HG03432 (cell line): ENCODE data around the gene RRM2.

Source experiments
- ATAC-seq: cut with Tn5 transposase; IDR thresholded peaks from one replicate; pipeline ENCODE4 v1.9.1; 2021; ENCODE audit warnings: mild to moderate bottlenecking, moderate library complexity; ENCODE audit not compliant: unreplicated experiment

RRM2 gene

DNA sequence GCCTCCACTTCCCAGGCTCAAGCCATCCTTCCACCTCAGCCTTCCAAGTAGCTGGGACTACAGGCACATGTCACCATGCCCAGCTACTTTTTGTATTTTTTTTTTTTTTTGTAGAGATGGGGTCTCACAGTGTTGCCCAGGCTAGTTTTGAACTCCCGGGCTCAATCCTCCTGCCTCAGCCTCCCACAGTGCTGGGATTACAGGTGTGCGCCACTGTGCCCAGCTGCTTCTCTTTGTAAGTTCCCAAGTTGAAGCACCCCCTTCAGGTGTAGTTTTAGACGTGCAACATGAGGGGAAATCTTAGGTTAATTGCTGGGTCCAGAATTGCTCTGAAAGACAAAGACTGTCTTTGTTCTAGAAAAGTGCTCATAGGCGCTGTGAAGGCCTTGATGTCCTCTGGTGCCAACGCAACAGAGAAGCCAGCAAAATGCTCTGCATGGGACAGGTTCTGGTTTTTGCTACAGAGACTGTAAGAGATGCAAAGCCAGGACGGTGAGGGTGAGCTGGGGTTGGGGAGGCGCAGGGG, 46.6 kb downstream of the RRM2 start:
- ATAC-seq, result no peak

DNA sequence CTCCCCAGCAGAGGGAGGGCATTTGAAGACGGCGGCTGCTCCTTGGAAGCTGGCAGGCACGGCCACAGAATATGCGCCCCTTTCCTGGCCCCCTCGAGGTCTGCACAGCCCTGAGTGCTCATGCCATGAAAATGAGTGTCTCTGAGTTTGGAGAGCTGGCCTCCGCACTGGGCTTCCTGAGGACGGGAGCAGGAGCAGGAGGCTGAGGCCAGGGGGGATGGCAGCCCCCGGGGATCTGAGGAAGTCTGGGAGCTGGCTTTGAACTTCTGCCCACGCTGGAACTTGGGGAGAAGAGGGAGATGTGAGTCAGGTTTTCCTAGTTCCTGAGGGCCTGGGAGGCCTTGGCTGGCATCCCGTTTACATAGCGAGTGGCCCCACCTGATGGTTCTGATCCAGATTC, 47.0 kb downstream of the RRM2 start:
- no peak for ATAC-seq

DNA sequence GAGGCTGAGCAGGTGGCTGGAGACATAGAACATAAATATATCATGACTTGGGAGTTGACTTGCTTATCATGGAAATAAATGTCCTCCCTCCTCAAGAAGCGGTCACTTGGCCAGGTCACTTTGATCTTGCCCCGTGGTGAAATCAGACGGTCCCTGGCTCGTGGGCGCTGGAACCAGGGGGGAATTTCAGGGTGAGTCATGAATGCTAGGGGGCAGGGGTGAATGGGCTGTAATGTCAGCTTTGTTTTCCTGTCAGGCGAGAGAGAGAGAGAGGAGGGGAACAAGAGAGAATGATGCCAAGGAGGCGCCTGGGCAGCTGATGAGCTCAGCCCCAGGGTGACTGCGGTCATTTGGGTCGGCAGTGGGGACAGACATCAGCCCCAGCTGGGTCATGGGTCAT, 47.7 kb downstream of the RRM2 start:
- ATAC-seq, result no peak

DNA sequence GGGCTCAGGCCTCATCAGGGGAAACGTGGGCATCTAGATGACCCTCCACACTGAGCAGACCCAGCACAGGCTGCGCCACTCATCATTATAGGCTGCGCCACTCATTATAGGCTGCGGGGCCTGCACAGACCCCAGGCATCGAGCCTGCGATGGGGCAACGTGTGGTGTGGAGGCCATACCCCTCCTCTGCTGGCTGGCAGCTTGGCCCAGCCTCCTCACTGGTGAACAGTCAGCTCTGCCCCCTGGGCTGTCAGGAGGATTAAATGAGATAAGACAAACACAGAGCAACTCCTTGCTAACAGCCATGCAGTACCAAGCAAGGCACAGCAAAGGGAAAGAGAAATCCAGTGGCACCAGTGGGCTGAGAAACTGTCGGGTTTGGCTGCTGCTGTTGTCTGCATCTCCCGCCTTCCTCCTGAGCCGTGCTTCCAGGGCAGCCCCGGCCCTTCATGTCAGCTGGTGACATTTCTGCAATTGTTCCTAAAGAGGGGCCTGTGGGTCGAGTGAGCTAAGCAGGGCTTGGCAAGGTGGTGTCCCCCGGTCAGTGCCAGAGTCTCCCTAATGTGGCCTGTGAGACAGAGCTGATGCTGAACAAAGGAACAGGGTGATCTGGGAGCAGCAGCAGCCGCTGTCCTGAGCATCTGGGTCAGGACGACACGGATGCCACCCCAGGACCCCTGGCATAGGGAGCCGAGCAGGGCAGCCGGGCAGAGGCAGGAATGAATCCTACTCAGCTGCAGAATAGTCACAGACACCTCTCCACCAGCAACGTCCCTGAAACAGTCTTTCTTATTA, 48.7 kb downstream of the RRM2 start:
- ATAC-seq, result no peak

DNA sequence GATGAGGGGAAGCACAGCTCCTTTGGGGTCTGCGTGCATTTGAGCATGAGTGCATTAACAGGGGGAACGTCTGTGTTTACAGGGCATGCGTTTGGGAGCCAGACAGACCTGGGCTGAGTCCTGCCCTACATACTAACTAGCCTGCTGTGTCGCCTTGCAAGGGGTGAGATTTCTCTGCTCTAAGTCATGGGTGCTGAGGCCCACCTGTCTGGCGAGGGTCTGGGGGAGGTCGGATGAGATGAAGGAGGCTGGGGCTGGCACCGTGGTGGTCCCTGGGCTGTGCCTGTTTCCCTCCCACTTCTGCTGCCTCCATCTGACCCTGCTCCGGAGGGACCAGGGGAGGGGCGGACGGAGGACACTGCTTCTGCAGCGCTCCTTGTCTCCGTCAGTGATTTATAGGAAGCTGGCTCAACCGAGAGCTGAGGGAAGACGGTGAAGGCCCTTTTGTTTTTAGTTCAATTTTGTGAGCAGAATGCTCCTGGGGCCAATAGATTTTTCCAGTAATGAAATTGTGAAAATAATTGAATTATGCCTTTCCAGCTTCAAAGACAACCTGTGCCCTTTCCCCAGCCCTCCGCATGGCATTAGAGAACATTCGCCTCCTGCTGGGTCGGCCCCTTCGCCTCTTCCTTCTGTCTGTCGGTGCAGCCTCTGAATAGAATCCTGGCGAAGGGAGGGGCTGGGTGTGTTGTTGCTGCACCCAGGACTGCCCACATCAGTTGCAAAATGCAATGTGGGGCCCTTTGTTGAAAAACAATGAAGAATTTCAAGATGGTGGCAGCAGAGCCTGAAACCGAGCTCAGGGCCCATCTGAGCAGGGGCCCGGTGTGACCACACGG, 49.7 kb downstream of the RRM2 start:
- ATAC-seq, result no peak

DNA sequence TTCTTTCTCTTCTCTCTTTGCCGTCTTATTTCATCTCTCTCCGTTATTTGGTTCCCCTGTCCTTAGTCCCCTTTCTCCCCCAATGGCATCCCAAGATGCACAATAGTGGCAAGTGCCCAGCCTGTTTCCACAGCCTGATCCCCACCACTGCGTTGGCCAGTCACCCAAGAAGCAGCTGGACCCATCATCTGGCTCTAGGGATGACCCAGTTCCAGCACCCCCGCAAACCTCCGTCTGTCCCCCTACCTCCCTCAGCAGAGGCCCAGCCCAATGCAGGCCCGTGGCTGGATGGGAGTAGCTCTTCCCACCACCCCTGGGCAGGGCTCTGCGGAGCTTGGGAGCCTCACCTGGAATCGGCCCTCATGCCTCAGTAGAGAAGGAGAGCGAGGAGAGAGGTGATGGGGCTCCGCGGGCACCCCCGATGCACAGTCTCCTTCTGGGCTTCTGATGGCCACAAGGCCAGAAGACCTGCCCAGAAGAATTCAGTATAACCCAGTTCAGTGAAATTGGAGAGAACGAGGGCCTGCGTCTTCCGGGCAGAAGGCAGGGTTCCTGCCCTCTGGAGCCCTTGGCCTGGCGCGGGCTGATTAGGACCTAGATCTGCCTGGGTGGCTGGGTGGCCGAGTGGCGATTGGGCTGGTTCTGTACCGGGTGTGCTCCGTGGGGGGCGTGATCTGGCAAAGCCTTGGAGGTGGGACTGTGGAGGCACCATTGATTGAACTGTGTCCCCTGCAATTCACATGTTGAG, 50.9 kb downstream of the RRM2 start:
- ATAC-seq, result no peak

DNA sequence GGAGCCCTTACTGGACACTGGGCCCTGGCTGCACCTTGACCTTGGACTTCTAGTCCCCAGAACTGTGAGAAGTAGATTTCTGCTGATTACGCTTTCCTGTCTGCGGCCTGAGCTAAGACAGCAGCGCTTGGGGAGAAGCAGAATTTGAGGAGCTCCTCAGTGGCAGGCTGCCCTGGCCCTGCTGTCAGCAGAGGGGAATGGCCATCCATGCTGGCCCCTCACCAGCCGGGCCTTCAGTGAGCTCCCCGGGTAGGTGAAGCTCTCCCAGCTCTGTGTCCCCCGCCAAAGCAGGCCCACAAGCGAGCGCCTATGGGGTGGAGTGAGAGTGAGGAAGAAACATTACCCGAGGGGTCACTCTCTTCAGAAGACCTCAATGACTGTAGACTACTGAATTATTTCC, 51.6 kb downstream of the RRM2 start:
- ATAC-seq, result no peak

DNA sequence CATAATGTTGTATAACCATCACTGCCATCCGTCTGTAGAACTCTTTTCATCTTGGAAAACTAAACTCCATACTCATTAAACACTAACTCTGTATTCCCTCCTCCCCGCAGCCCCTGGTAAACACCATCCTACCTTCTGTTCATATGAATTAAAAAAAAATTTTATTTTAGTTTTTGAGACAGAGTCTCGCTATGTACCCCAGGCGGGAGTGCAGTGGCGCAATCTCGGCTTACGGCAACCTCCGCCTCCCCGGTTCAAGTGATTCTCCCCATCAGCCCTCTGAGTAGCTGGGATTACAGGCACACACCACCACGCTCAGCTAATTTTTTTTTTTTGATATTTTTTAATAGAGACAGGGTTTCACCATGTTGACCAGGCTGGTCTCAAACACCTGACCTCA, 52.9 kb downstream of the RRM2 start:
- no peak for ATAC-seq

DNA sequence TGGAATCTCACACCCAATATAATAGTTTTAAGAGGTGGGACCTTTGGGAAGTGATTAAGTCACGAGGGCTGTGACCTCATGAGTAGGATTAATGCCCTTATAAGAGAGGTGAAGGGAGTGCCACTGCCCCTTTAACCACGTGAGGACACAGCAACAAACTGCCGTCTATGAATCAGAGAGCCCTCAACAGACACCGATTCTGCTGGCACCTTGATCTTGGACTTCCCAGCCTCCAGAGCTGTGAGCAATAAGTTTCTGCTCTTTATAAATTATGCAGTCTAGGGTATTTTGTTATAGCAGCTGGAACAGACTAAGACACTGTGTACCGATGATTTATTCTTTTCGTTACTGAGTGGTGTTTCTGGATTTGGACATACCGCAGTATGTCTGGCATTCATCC, 56.2 kb downstream of the RRM2 start:
- no peak for ATAC-seq

DNA sequence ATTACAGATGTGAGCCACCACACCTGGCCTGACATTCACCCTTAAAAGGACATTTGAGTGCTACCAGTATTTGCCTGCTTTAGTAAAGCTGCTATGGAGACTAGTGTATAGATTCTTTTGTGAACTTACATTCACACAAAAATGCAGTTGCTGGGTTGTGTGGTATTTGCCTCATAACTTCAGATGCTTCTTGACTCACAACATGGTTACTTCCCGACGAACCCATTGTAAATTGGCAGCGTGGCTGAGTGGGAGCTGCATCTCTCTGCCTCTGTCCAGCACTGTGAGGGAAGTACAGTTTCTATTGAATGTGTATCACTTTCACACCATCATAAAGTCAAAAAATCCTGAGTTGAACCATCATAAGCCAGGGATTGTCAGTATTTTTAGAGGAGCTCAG, 56.9 kb downstream of the RRM2 start:
- ATAC-seq, result no peak

DNA sequence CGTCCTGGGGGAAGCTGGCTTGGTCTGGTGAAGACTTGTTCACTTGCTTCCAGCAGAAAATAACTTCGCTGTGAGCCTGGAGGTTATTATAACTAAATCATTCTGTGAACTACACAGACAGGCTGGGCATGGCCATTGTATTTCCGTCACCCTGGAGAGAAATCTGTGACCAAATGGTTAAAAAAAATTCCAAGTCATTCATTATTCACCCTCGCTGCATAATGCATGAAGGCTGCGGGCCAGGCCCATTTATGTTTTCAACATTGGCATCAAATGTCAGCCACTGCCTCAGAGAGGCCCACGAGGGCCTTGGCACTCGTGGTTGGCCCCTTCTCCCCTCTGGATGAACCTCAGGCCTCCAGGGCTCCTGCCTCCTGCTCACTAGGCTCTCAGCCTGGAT, 57.7 kb downstream of the RRM2 start:
- ATAC-seq, result no peak
